DMS114 treated with DMSO at 0.1 percent for 48 hours (cell line): ENCODE results near the gene ZNF556.
A peak's percentile ranks its signal among the peaks of the same experiment; 100 is the strongest.

Experiments used
- DNase-seq: peaks from one replicate; lab custom pipeline; 2025; ENCODE audit not compliant: unreplicated experiment; lab: John Stamatoyannopoulos, UW

The ZNF556 gene

GRCh38 chr19:2867025-2867991, at the start of gene ZNF556:
ZNF556 (plus strand) TSS chr19:2867335; CDS start chr19:2867422, 87 bp downstream.
- no peak for DNase-seq

- DNase-seq = peak; percentile 83
Observed at GRCh38 chr19:2819540-2820111, 47.5 kb upstream of the ZNF556 start, which contains the start of gene ZNF554. ZNF554 (plus strand) TSS chr19:2819868; CDS start chr19:2820072, 204 bp downstream.

GRCh38 chr19:2820112-2820702, 46.9 kb upstream of the ZNF556 start:
- DNase-seq = no peak

- DNase-seq = no peak
Observed at GRCh38 chr19:2822846-2823245, 44.3 kb upstream of the ZNF556 start.

DNA sequence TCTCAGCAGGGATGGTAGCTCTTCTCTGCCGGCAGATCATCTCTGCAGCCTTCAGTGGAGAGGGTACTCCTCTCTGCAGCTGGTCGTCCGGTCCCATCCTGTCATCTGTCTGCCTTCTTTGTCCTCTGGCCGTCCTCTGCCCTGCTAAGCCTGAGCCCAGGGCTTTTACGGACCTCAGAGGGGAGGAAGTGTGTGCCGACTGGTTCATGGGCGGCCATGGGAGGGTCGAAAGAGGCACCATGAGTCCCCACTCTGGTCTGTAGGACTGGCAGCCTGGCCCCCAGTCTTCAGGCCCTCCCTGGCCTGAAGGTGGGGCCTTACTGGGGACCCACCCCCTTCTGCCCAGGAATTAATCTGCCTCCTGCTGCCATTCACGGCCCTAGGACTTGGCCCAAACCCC, 43.5 kb upstream of the ZNF556 start:
- DNase-seq = no peak

- DNase-seq = no peak
Observed at GRCh38 chr19:2824129-2824528, 43.0 kb upstream of the ZNF556 start.

- DNase-seq = no peak
Observed at GRCh38 chr19:2827022-2827421, 40.1 kb upstream of the ZNF556 start.

GRCh38 chr19:2827840-2828489, 39.2 kb upstream of the ZNF556 start:
- DNase-seq = no peak

- no peak for DNase-seq
Observed at GRCh38 chr19:2834294-2834871, 32.8 kb upstream of the ZNF556 start.

GRCh38 chr19:2837430-2837829, 29.7 kb upstream of the ZNF556 start:
- DNase-seq = no peak

DNA sequence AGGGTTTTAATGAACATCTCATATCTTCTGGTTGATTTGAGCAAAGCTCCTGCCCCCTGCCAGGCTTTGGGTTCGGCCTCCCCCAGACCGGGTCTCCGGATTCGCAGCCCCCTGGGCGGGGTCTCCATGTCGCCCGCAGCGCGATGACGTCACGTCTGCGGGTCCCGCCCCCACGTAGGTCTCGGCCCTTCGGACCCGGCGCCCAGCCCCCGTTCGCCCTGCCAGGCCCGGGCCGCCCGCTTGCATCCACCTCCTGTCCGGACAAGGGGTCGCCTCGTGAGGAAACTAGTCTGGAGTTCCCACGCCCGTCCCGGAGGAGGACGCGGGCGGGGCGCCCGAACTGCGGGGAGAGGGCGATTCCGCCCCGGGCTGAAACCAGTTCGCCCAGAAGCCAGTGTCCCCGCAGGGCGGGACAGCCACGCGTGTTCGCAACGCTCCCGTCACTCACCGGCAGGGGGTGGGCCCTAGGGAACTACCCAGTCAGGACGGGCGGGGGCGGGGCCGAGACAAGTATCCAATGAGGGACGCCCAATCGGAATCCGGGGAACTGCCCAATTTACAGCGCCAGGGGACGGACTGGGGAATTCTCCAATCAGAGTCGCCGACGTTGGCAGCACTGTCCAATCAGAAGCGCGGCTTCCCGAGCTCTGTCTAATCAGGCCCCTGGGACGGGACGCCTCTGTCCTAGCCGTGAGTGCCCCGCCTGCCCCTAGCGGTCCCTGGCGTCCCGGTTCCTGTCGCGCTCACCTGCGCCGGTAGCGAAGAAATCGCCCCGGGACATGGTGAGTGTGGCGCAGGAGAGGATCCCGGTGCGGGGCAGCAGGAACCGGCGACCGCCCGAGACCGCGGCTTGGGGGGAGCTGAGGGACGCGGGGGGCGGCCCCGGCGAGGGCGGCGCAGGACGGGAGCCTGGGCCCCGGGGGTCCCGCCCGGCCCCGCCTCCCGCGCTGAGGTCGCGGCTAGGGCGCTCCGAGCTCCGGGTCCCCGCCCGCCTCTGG, 26.0 kb upstream of the ZNF556 start, which contains the start of gene ZNF555:
ZNF555 (plus strand) TSS at position 682 of the 998 bp plus-strand sequence; CDS start at position 780, 98 bp downstream.
- DNase-seq = peak; percentile 87

- no peak for DNase-seq
Observed at GRCh38 chr19:2841855-2842574, 25.1 kb upstream of the ZNF556 start.

DNA sequence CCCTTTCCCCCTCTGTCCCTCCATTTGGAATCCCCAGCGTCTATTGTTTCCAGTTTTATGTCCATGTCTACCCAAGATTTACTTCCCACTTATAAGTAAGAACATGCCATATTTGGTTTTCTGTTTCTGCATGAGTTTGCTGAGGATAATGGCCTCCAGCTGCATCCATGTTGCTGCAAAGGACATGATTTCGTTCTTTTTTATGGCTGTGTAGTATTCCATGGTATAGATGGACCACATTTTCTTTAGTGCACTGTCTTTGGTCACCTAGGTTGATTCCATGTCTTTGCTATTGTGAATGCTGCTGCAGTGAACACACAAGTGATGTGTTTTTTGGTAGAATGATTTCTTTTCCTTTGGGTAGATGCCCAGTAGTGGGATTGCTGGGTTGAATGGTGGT, 22.0 kb upstream of the ZNF556 start:
- no peak for DNase-seq

- DNase-seq = no peak
Observed at GRCh38 chr19:2846180-2846894, 20.8 kb upstream of the ZNF556 start.

DNA sequence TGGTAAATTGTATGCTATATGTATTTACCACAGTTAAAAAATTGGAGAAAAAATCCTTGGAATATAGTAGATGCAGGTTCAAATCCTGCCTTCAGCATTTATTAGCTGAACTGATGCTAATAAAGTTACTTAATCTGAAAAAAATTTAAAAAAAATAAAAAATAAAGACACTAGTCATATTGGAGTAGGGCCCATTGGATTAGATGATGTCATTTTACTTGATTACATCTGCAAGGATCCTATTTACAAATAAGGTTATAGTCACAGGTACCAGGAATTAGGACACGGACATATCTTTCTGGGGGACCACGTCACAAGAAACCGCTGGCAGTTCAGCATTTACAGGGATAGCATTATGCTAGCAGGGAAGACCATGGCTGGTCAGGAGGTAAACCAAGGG, 19.6 kb upstream of the ZNF556 start:
- DNase-seq = no peak

DNA sequence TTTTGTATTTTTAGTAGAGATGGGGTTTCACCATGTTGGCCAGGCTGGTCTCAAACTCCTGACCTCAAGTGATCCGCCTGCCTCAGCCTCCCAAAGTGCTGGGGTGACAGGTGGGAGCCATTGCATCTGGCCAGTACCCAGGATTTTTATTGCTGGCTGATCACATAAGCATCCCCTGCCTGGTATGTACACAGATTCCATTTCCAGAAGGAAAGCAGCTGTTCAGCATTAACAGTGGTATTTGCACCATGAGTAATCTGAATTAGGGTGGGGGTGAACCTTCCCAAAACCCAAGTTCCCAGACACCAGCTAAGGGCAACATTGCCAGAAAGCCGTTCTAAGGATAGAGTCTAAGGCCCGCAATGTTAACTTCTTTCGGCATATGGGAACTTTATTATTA, 18.5 kb upstream of the ZNF556 start:
- DNase-seq = no peak

- no peak for DNase-seq
Observed at GRCh38 chr19:2850256-2850925, 16.7 kb upstream of the ZNF556 start.

DNA sequence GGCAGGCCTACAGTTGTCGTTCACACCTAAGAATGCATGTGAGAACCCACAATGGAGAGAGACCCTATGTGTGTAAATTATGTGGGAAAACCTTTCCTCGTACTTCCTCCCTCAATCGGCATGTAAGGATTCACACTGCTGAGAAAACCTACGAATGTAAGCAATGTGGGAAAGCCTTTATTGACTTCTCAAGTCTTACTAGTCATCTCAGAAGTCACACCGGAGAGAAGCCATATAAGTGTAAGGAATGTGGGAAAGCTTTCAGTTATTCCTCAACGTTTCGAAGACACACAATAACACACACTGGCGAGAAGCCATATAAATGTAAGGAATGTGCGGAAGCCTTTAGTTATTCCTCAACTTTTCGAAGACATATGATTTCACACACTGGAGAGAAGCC, 14.5 kb upstream of the ZNF556 start:
- no peak for DNase-seq
